ENCODE data around the gene KCNA2.

The KCNA2 gene

DNA sequence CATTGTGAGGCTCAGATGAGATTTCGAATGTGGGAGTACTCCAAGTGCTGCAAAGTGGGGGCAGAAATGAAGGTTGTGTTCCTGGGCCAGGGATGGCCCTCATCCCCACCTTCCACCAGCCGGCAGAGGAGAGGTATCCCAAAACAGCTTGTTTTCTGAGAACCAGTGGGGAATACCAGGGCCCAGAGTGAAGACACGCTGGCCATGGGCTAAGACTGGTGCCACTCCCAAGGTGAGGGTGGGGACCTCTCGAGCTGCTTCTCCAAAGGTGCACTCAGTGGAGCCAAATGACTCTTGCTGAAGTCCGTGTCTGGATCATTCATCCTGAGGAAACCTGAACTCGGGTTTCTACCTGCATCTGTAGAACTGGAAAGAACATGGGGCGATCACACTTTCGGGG, 22.1 kb downstream of the KCNA2 start:
- Histone ChIP-seq H3K4me1 (ENCODE audit: control insufficient read depth in 1 of 2, insufficient read depth in 1 of 2, low read depth in 1 of 2, low read length in 1 of 2) (no peaks in the 10 kb centered on the region), H3K4me3 (ENCODE audit: low read depth in 1 of 2, low read length in 1 of 2) (no peak overlapping the region), H3K27ac (no peak overlapping the region), H3K27me3 (peaks cover 49% of the 10 kb centered on the region), H3K9me3 (no peaks in the 10 kb centered on the region), H3K36me3 (no peaks in the 10 kb centered on the region)
- TF ChIP-seq, protein P1, sequence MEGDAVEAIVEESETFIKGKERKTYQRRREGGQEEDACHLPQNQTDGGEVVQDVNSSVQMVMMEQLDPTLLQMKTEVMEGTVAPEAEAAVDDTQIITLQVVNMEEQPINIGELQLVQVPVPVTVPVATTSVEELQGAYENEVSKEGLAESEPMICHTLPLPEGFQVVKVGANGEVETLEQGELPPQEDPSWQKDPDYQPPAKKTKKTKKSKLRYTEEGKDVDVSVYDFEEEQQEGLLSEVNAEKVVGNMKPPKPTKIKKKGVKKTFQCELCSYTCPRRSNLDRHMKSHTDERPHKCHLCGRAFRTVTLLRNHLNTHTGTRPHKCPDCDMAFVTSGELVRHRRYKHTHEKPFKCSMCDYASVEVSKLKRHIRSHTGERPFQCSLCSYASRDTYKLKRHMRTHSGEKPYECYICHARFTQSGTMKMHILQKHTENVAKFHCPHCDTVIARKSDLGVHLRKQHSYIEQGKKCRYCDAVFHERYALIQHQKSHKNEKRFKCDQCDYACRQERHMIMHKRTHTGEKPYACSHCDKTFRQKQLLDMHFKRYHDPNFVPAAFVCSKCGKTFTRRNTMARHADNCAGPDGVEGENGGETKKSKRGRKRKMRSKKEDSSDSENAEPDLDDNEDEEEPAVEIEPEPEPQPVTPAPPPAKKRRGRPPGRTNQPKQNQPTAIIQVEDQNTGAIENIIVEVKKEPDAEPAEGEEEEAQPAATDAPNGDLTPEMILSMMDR (IDR thresholded peaks at IDR 0.05) = no peak

DNA sequence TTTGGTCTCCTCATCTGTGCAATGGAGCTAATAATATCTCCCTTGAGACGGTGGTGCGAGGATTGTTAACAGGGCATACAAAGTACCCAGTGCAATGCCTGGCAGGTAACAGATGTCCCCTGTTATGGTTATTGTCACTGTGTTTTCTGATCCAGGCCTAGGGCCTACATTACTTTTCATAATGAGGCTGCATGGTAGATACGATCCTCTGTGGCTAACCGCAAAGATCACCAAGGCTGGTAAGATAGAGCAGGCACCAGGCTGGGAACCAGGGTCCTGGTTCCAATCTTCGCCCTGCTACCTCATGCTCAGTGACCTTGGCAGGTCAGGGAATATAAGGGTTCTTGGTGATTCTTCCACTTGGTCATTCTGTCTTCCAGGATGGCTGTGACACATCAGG, 22.7 kb downstream of the KCNA2 start:
- TF ChIP-seq, protein P1 (IDR thresholded peaks at IDR 0.05) = no peak

DNA sequence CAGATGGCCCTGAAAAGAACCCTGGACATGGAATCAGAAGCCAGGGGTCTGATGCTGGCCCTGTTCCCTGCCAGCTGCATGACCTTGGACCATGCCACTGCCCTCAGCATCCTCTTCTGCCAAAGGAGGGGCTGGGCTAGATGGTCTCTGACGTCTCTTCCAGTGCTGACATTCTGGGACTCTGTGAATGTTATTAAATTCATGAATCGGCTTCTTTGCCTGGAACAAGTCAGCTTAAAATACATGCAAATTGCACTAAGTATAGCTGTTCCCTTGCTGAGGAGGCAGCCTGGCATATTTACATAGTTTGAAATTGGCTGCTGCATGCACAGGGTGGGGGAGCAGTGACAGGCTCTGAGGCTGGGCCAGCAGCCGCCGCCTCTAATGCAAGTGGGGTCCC, 23.8 kb downstream of the KCNA2 start:
- Histone ChIP-seq H3K9me3 (no peaks in the 10 kb centered on the region), H3K36me3 (no peaks in the 10 kb centered on the region), H3K4me1 (ENCODE audit: control insufficient read depth in 1 of 2, insufficient read depth in 1 of 2, low read depth in 1 of 2, low read length in 1 of 2) (no peaks in the 10 kb centered on the region), H3K27me3 (peaks cover 50% of the 10 kb centered on the region), H3K27ac (no peak overlapping the region), H3K4me3 (ENCODE audit: low read depth in 1 of 2, low read length in 1 of 2) (no peak overlapping the region)
- TF ChIP-seq, protein P1 (IDR thresholded peaks at IDR 0.05) = no peak

More for the DNA sequence above, 22.7 kb downstream of the KCNA2 start:
- Histone ChIP-seq H3K4me1 (ENCODE audit: control insufficient read depth in 1 of 2, insufficient read depth in 1 of 2, low read depth in 1 of 2, low read length in 1 of 2) (no peaks in the 10 kb centered on the region), H3K27me3 (peaks cover 49% of the 10 kb centered on the region), H3K4me3 (ENCODE audit: low read depth in 1 of 2, low read length in 1 of 2) (no peak overlapping the region), H3K27ac (no peak overlapping the region), H3K9me3 (no peaks in the 10 kb centered on the region), H3K36me3 (no peaks in the 10 kb centered on the region)

DNA sequence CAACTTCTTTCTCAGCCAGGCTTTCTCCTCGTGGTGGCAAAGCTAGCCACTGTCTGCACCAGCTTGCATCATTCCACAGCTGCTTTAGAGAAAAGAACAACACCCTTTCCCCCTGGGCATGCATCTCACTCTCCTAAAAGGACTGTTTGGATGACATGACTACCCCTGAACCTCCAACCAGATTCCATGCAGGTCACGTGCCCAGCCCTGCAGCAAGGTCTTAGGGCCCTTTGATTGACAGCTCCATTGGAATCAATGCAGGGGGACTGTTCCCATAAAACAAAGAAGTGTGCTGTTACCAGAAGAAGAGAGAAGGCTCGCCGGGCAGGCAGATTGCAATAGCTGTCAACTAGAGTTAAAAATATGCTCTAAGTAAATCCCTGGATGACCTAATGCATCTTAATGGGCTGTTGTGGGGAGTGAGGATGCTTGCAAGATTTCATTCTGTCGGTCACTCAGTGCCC, 24.4 kb downstream of the KCNA2 start:
- no peak overlapping the region for H3K27ac ChIP-seq
- H3K4me3 ChIP-seq (ENCODE audit: low read depth in 1 of 2, low read length in 1 of 2) = no peak overlapping the region
- no peaks in the 10 kb centered on the region for H3K9me3 ChIP-seq
- H3K27me3 ChIP-seq = peaks cover 50% of the 10 kb centered on the region
- H3K36me3 ChIP-seq = no peaks in the 10 kb centered on the region
- H3K4me1 ChIP-seq (ENCODE audit: control insufficient read depth in 1 of 2, insufficient read depth in 1 of 2, low read depth in 1 of 2, low read length in 1 of 2) = no peaks in the 10 kb centered on the region
- TF ChIP-seq, protein P1 (IDR thresholded peaks at IDR 0.05) = no peak

DNA sequence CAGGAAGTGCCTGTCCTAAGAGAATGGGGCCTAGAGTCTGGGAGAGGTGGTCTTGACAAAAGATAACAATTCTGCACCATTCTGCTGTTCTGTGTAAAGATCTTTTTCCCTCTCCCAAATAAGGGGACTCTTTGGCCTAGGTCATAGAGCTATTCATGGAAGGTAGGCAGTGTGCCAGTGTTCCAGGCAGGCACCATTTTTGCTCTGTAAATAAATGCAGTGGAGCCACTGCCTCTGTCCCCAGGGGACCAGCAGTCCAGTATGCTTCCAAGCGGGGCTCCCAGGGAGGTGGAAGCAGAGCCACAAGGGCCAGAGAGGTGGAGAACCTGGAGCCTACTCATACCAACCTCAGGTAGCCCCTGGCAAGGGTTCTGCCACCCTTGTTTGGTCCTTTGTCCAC, 25.9 kb downstream of the KCNA2 start:
- no peaks in the 10 kb centered on the region for H3K9me3 ChIP-seq
- no peak overlapping the region for H3K27ac ChIP-seq
- no peaks in the 10 kb centered on the region for H3K36me3 ChIP-seq
- peaks cover 57% of the 10 kb centered on the region for H3K27me3 ChIP-seq
- H3K4me1 ChIP-seq (ENCODE audit: control insufficient read depth in 1 of 2, insufficient read depth in 1 of 2, low read depth in 1 of 2, low read length in 1 of 2) = no peaks in the 10 kb centered on the region
- TF ChIP-seq, protein P1 (IDR thresholded peaks at IDR 0.05) = no peak
- no peak overlapping the region for H3K4me3 ChIP-seq (ENCODE audit: low read depth in 1 of 2, low read length in 1 of 2)

DNA sequence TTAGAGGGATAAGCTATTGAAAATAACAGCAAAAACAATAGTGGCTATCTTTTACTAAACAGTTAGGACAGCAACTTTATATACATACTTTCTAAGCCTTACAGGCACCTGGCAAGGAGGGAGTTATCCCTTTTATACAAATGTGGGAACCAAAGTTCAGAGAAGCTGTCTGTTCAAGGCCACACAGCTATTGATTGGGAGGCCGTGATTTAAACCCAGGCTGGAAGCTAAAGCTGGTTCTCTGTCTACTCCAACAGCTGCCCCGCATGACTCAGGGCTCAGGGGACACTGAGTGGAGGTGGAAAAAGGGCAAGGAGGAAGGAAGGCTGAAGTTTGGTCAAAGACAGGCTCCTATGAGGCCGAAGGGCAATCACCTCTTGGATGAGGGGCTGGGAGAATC, 26.7 kb downstream of the KCNA2 start:
- Histone ChIP-seq H3K4me1 (ENCODE audit: control insufficient read depth in 1 of 2, insufficient read depth in 1 of 2, low read depth in 1 of 2, low read length in 1 of 2) (no peaks in the 10 kb centered on the region), H3K9me3 (no peaks in the 10 kb centered on the region), H3K27me3 (peaks cover 65% of the 10 kb centered on the region), H3K4me3 (ENCODE audit: low read depth in 1 of 2, low read length in 1 of 2) (no peak overlapping the region), H3K27ac (no peak overlapping the region), H3K36me3 (no peaks in the 10 kb centered on the region)
- TF ChIP-seq, protein P1 (IDR thresholded peaks at IDR 0.05) = no peak
